Measurements from ENCODE around the gene MRPL37.

MRPL37 gene

GRCh38 chr1:54199765-54200518, at the start of gene MRPL37, which contains the start of gene CYB5RL:
MRPL37 (plus strand) TSS chr1:54200167; CDS start chr1:54200244, 77 bp downstream.
CYB5RL (minus strand) TSS chr1:54200030; CDS start chr1:54195616, 4,414 bp downstream.
- DNase-seq (ENCODE audit: extremely low read depth, insufficient read length), result peak; percentile 88
- H3K4me3 ChIP-seq (replicated peaks; ENCODE audit: low read depth, low read length), result peak within 1 kb of the TSS; percentile 81
- TF ChIP-seq, protein P1, sequence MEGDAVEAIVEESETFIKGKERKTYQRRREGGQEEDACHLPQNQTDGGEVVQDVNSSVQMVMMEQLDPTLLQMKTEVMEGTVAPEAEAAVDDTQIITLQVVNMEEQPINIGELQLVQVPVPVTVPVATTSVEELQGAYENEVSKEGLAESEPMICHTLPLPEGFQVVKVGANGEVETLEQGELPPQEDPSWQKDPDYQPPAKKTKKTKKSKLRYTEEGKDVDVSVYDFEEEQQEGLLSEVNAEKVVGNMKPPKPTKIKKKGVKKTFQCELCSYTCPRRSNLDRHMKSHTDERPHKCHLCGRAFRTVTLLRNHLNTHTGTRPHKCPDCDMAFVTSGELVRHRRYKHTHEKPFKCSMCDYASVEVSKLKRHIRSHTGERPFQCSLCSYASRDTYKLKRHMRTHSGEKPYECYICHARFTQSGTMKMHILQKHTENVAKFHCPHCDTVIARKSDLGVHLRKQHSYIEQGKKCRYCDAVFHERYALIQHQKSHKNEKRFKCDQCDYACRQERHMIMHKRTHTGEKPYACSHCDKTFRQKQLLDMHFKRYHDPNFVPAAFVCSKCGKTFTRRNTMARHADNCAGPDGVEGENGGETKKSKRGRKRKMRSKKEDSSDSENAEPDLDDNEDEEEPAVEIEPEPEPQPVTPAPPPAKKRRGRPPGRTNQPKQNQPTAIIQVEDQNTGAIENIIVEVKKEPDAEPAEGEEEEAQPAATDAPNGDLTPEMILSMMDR (IDR thresholded peaks at IDR 0.05; ENCODE audit: insufficient read depth, low read length, poor library complexity, severe bottlenecking), result no peak
- peaks cover 4% of the 10 kb centered on the region for H3K36me3 ChIP-seq (ENCODE audit: control insufficient read depth, insufficient read depth, low read length)
- no peaks in the 10 kb centered on the region for H3K27me3 ChIP-seq (replicated peaks; ENCODE audit: control insufficient read depth, insufficient read depth, low read length)

DNA sequence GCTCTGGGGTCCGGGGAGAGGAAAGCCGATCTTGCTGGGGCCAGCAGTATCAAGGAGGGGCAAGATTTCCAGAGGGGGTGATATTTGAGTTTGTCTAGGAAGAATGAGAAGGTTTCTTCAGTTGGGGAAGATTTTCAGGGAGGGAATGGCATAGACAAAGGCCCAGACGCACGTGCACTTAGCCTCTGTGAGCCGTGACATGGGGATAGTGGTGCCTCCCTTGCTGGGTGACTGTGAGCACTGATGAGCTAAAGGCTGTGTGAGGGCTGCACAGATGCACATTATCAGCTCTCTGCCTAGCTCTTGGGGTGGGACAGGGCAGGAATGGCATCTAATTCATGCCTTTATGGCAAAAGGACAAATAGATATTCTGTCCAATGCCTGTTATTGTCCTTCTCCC, 49.0 kb upstream of the MRPL37 start:
- Histone ChIP-seq H3K4me3 (replicated peaks; ENCODE audit: low read depth, low read length) (no peak overlapping the region), H3K36me3 (ENCODE audit: control insufficient read depth, insufficient read depth, low read length) (no peaks in the 10 kb centered on the region), H3K27me3 (replicated peaks; ENCODE audit: control insufficient read depth, insufficient read depth, low read length) (no peaks in the 10 kb centered on the region)
- DNase-seq (ENCODE audit: extremely low read depth, insufficient read length), result no peak
- TF ChIP-seq, protein P1 (IDR thresholded peaks at IDR 0.05; ENCODE audit: insufficient read depth, low read length, poor library complexity, severe bottlenecking), result no peak

DNA sequence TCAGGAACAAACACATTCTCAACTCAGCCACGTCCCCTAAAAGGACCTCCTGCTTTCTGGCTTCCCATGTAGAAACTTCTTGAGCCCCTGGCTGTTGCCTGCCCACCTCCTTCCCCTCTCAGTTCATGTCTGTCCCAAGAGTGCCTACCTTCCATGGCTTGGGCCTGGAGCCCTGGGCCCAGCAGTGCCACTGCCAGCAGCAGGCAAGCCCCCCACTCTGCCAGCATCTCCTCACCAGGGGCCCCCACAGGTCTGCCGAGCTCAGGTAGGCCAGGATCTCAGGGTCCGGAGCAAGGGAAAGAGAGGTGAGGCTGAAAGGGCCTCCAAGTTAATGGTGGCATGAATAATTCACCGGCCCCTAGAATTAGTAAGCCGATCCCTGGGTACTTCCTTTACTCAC, 47.3 kb upstream of the MRPL37 start, which contains the start of gene CDCP2:
Gene CDCP2 (minus strand): TSS at position 305 of the 400 bp plus-strand sequence. CDS start 78 bp downstream, at position 227.
- TF ChIP-seq, protein P1 (IDR thresholded peaks at IDR 0.05; ENCODE audit: insufficient read depth, low read length, poor library complexity, severe bottlenecking), result no peak
- no peaks in the 10 kb centered on the region for H3K27me3 ChIP-seq (replicated peaks; ENCODE audit: control insufficient read depth, insufficient read depth, low read length)
- no peaks in the 10 kb centered on the region for H3K36me3 ChIP-seq (ENCODE audit: control insufficient read depth, insufficient read depth, low read length)
- H3K4me3 ChIP-seq (replicated peaks; ENCODE audit: low read depth, low read length), result no peak within 1 kb of the TSS
- no peak for DNase-seq (ENCODE audit: extremely low read depth, insufficient read length)

GRCh38 chr1:54153535-54154439, 46.2 kb upstream of the MRPL37 start:
- TF ChIP-seq, protein P1 (IDR thresholded peaks at IDR 0.05; ENCODE audit: insufficient read depth, low read length, poor library complexity, severe bottlenecking), result no peak
- Histone ChIP-seq H3K4me3 (replicated peaks; ENCODE audit: low read depth, low read length) (no peak overlapping the region), H3K27me3 (replicated peaks; ENCODE audit: control insufficient read depth, insufficient read depth, low read length) (no peaks in the 10 kb centered on the region), H3K36me3 (ENCODE audit: control insufficient read depth, insufficient read depth, low read length) (no peaks in the 10 kb centered on the region)
- no peak for DNase-seq (ENCODE audit: extremely low read depth, insufficient read length)

- Histone ChIP-seq H3K27me3 (replicated peaks; ENCODE audit: control insufficient read depth, insufficient read depth, low read length) (no peaks in the 10 kb centered on the region), H3K4me3 (replicated peaks; ENCODE audit: low read depth, low read length) (no peak overlapping the region), H3K36me3 (ENCODE audit: control insufficient read depth, insufficient read depth, low read length) (no peaks in the 10 kb centered on the region)
- no peak for DNase-seq (ENCODE audit: extremely low read depth, insufficient read length)
- TF ChIP-seq, protein P1 (IDR thresholded peaks at IDR 0.05; ENCODE audit: insufficient read depth, low read length, poor library complexity, severe bottlenecking), result no peak
Measured at GRCh38 chr1:54156201-54156600, 43.8 kb upstream of the MRPL37 start.

All from GM06990 (cell line).